NCI-H2029 (cell line): ENCODE data around the gene ZNF536.
"Not testable (repeated sequence)": the region's sequence is repeated elsewhere in the genome, so short reads cannot be mapped to it uniquely, and the experiment has no call there.

Source experiments
- DNase-seq: peaks from one replicate; lab custom pipeline; 2025; lab: John Stamatoyannopoulos, UW

ZNF536 gene

DNA sequence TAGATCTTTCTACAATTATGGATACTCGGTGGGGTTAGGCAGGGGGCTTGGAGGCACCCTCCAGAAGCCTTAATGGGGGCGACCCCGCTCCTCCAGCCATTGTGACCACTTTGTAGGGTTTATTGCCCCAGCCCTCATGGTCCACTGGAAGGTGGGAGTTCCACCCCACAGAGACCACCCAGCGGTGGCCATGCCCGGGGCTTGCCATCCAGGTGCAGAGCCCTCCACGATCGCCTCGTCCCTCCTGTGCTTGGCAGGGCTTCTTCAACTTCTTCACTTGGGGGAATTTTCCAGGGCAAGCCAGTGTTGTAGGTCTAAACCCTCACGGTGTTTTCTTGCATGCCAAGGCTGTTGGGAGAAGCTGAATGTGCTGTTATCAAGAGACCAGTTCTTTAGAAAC, 16.1 kb downstream of the ZNF536 start:
- no peak for DNase-seq

DNA sequence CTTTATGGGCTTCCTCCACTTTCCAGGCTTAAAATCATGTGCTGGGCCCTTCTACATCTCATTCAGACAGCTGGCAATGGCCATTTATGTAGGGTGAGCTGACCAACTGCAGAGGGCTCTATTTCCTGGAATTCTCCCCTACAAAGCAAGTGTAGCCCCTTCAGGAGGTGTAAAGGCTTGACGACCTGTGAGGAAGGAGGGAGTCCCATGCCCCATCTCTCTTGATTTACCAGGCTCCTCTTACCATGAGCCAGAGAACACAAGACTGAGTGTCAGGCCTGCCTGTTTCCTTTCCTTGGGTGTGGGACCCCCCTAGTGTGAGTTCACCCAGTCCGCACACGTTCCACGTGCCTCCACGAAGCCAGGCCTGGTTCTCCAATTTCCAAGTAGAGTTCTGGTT, 16.6 kb downstream of the ZNF536 start:
- DNase-seq = no peak

DNA sequence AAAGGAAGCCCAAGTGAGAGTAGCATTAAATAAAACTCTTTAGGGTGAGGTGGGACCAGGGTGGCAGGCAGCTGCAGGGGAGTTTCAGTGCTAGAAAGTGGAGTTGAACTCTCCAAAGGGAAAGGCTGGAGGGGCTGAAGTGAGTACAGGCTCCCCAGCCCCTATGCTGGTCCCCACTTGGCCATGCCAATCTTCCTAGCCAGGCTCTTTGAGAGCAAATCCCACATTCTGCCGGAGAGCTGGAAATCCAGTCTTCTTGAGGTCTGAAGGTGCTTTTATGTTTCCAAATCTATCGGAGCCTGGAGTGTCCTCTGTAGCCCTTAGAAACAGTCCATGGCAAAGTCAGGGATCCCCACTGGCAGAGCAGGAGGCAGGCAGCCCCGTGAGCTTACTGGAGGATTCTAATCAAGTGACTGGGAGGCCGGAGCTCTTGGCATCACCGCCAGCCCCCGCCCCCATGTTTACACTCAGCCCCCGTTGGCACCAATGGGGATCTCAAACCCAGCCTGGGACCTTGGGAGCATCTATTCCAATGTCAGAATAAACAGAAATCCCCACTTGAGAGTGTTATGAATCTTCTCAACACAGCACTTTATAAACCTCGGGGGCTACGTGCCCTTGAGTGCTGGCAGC, 18.3 kb downstream of the ZNF536 start:
- no peak for DNase-seq

DNA sequence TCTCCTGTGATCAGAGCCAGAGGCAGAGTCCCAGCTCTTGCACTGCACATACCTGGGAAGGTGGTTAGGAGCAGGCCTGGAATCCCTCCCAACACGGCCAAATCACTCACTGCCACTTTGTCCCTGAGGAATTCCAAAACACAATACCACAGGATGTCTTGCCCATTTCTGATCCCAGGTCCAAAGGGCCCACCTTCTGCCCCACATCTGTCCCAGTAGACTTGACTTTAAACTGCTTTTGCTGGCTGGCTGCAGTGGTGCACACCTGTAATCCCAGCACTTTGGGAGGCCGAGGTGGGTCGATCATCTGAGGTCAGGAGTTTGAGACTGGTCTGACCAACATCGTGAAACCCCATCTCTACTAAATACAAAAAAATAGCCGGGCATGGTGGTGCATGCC, 18.9 kb downstream of the ZNF536 start:
- no peak for DNase-seq

DNA sequence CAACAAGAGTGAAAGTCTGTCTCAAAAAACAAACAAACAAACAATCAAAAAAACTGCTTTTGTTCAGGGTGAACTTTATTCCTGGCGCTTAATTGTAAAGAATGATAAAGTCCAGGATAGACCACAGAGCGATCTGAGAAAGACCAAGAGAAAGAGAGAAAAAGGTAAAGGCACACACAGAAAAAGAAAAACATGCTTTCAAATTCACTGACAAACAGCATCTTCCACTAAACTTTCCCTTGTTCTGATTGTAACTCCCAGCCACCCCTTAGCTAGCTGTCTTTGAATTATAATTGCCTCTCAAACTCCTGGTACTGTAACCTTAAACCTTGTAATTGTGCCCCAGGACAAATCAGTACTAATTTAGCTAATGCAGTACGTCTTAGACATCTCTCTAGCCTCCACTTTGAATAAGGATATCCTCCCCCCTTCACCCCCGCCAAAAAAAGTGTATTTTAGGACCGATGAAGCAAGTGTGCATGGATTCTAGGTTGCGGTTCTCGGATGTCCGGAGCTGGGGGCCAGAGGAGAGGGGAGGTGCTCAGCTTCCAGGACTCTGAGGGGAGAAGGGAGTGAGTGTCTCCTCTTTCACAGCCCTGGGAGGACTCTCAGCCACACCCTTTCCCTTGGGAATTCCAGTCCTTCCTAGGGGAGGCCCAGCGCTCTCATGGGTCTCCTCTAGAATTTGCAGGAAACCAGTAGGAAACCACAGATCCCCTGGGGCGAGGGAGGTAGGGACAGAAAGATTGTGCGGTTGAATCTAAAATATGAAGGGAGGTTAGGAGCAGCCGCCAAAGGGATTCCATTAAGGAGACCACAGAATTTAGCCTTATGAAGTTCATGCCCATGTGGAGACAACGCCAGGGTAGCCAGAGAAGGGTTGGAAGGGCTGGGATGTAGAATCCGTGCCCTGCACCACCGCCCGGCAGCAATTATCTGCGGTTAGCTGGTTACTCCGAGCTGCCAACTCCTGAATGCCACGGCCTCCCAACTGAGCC, 19.7 kb downstream of the ZNF536 start:
- no peak for DNase-seq

DNA sequence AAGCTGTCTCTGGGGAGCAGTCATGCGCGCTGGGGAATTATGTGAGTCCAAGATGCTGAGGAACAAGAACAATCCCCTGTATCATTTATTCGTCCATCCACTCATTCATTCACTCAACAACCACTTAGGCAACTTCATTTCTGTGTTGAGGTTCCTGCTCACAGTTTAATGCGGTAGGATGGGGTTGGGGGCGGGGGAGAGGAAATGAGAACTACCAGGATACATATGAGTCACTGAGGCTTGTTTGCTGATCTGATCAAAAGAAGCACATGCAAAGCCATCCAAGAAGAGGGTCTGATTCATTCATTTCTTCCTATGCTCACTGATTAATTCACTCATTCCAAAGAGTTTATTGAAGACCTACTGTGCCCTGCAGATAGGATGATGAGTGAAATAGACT, 20.9 kb downstream of the ZNF536 start:
- DNase-seq = no peak

DNA sequence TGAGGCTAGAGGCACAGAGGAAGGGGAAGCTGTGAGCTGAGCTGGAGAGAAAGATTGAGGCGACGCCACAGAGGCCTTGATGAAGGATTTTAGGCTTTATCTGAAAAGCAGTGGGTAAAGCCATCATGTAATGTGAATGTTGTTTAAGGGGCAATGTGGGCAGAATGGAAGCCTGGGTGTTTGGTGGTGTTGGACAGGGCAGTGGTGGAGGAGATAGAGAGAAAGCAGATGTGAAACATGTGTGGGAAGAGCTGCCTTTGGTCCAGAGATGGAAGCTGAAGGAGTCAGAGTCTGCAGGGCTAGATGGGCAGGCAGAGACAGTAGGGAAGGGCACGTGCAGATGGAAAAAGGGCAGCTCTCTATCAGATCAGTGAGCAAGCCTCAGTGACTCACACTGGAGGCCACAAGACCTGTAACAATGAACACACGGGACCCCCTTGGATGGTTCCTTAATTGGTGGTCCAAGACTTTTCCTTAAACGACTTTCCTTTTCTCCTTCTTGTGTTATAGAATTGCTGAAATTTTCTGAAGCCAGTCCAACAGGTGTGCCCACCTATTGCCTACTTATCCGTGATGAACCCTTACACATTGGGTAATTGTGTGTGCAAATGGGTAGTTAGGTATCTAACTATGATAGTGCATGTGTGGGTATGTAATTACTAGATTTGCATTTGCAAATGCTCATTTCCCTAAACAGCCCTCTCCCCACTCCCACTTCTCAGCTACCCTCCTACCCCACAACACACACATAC, 21.7 kb downstream of the ZNF536 start:
- no peak for DNase-seq

DNA sequence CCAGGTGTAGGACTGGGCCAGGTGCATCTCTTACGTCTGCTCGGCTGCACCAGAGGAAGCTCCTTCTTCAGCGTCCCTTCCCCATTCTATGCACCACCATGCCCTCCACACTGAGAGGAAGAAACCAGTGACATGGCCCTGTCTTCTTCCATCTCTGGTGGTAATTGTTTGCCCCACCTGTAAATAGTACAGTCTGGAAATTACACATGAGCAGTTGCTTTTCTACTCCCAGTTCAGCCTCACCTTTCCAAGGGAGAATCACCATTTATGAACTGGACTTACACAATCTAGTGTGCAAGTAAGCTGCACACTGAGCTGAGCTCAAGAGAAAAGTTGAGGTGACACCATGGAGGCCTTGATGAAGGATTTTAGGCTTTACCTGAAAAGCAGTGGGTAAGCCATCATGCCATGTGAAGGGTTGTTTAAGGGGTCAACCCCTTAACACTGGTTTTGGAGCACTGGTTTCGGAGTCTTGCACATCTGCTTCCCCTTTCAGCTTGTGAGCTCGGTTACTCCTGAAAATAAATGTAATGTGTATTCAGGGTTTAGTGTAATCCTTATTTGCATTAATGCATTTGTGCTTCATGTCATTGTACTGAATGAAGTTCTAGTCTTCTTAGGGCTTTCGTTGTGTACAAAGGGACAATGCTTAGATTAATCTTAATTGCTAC, 22.4 kb downstream of the ZNF536 start:
- DNase-seq = no peak

DNA sequence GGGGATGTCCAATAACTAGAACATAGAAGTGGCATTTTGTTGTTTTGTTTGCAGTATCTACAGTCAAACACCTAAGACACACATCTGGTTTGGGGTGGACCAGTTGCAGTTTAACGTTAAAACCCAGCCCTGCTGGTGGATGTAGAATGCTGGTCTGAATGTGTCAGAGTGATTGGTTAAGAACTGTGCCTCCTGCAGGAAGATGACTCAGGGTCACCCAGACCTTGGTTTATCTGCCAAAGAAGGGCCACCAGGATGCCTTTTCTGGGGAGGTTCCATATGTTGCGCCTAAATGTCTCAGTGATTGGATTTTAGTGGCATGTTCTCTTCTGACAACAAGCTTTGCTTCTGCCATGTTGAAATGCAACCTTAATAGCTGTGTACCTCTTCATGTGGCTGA, 23.1 kb downstream of the ZNF536 start:
- no peak for DNase-seq

DNA sequence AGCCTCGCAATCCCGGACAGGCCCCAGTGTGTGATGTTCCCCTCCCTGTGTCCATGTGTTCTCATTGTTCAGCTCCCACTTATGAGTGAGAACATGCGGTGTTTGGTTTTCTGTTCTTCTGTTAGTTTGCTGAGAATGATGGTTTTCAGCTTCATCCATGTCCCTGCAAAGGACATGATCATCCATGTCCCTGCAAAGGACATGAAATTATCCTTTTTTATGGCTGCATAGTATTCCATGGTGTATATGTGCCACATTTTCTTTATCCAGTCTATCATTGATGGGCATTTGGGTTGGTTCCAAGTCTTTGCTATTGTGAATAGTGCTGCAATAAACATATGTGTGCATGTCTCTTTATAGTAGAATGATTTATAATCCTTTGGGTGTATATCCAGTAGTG, 26.4 kb downstream of the ZNF536 start:
- DNase-seq = not testable (repeated sequence)

DNA sequence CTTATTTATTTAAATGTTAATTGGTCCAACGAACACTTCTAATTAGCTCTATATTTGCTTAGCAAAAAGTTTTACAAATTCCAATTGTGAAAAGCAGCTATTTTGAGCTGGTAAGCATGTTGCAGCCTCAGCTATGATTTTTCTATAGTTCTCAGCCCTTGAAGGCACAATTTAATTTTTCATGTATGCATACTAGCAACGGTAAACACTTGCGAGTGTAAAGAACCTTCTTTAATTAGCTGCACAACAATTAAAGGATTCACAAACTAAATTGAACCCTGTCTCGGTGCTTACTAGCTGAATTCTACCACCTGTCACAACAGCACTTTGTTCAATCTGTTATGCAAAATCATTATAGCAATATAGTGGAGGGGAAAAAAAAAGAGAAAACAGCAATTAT, 29.8 kb downstream of the ZNF536 start:
- no peak for DNase-seq

DNA sequence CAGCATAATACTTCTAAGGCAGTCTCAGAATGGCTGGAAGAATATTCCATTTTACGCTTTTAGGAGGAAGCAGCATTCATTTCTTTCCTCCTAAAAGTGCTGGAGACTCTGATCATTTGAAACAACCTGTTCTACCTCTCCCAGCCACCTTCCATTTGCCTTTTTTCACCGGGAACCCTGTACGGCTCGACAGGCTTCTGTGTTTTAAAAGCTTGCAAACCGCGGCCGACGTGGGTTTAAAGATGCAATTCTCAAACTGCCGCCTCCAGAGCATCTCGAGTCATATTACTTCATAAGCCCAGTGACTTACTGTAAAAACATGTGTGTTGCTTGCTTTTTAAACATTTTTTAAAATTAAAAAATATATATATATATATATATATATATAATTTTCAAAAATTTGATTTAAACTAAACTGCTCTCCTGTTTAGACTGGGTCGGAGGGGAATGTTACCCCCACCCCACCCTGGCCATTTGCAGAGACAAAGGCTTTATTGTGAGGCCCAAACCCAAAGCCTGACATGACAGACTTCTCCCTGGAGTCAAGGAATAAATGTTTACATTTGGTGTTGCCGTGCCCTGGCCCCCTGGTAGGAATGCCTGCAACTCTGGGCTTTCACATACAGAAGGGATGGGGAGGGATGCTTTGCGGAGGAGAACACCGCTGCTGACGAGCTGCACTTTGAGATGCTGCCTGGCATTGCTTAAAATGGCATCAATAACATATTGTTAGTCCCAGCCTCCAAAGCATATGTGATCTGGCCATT, 30.4 kb downstream of the ZNF536 start:
- DNase-seq = no peak

DNA sequence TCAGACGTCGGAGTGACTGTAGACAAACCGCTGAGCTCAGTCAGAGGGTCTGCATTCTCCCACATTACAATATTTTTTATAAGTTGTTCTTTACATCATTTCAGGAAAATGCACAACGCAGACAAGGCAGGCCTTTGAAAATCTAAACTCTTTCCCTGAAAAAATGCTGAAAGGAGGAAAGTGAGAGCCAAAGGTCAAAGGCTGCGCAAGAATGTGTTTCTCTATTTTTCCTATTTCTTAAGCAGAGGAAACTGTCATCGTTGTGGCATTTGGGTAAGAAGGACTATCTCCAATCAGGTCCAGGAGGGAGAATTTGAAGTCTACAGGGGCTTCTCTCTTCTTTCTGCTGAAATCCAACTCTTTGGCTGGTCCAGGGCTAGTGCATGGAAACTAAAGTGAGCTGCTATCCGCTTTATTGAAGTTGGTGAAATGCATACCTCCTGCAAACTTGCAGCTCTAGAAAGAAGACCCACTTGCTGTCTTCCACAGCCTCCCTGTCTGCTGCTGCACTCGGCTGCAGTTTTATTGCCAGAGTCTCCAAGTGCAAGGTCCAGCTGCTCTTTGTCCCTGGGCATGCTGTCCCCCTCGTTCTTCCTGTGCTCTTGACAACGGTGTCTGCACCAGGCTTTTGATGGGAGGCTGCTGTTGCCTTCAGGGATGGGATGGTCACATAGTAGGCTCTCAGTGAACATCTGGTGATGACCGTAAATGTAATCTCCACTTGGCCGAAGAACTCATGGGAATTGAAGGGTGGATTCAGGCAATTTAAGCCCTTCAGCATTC, 31.2 kb downstream of the ZNF536 start:
- no peak for DNase-seq

DNA sequence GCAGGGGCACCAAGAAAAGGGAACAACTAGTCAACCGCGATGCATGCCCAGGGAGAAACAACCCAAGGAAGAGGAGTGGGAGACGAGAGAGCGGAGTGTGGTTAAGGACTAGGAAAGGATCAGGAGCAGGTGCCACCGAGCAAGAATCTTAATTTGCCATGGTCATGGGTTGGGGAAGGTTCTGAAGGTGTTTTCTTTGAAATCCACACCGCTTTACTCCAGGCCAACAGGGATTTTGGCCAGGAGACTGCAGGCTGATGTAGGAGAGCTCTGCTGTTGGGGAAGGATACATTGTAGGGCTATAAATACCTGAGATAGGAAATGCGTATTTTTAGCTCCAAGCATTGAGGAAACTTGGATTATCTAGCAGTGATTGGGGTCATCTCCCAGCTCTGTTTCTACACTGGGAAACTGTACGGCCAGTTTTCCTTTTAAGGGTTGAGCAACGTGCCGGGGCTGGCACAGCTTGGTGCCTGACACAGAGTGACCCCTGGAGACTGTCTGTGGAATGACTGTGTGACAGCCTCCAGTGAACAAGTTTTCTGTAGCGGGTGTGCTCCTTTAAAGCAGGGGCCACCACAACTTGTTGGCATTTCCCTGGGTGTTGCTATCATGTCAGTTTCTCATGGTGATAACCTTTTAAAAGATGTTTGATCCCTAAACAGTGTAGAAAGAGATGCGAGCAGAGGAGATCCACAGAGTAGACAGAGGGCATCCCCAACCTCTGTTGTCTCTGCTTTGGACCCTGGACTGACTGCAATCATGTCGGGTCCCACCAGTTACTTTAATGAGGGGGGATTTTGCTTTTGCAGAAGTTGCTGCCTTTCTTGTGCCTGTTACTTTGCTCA, 34.3 kb downstream of the ZNF536 start:
- no peak for DNase-seq

DNA sequence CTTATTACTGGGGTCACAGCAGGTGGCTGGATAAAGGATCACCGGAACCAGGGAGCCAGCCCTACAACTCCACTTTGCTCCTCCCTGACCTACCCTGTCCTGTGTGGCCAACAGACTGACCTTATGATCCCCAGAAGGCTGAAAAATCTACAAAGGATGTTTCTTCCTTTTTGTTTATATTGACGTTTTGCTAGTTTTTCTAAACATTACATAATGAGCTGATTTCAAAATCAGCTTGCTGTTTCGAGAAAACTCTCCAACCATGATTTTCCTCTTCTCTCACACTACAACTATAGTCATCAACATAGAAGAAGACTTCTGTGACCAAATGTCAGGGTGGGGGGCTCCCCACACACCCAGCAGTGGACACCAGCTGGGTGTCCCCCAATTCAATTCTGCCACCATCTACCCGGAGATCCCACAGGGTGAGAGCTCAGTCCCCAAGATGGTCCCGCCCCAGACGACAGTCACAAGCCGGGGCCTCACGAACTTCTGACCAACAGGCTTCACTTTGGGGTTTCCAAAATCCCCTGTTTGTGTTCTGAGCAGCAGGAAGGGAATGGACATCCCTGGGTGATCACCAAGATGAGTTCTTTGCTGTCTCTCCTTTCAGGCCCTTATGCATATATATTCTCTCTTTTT, 35.0 kb downstream of the ZNF536 start:
- DNase-seq = no peak

DNA sequence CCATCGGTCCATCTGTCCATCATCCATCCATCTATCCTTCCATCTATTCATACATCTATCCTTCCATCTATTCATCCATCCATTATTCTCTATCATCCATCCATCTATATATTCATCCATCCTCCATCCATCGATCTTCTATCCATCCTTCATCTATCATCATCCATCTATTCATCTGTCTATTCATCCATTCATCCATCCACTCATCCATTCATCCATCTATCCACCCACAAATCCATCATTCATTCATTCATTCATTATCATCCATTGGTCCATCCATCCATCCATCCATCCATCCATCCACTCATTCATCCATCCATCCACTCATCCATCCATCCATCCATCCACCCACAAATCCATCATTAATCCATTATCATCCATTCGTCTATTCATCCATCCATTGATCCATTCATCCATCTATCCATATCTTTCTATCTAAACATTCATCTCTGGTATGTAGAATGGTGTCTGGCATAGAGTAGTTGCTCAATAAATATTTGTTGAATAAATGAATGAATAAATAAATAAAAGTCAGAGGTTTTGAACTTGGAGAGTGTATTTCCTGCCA, 36.6 kb downstream of the ZNF536 start:
- no peak for DNase-seq

DNA sequence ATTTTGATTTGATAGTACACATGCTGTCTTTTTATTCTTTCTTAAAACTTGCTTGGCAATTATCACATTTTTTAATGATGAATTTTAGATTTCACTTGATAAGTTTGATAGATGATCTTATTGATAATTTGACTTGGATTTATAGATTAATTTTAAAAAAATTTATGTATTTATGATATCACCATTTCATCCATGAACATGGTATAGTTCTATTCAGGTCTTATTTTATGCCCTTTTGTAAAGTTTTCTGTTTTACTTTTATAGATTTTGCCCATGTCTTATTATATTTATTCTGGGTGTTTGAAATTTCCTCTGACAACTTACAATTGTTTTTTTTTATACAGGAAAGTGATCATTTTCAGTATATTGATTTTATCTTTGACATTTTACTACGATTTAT, 39.5 kb downstream of the ZNF536 start:
- DNase-seq = no peak

DNA sequence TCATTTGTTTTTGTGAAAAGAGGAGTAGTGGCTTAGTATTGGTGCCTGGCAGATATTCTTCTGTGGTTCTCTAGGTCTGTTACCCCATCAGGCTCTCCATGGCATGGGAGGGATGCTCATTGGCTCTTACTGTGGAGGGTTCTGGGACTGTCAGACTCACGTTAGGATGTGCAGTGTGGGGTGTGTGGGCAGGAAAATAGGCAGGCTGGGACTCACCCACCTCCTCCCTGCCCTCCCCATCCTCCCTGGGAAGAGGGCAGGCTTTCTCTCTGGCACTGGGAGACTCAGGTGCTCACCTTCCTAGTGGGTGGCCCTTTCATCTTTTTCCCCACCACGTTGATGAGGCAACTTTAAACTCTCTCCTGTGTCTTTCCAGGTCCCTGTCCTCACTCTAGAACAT, 44.2 kb downstream of the ZNF536 start:
- DNase-seq = no peak

DNA sequence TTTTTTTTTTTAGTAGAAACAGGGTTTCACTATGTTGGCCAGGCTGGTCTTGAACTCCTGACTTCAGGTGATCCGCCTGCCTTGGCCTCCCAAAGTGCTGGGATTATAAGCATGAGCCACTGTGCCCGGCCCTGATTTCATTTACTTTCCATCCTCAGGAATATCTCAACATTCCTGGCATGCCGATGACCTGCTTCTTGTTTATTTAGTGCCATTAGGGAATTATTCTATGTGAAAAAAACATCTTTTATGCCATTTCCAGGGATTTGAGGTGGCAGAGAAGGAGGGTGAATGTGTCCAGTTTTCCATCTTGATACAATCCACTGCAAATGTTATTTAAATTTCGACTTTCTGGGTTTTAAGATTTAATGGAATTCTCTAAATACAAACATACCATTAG, 45.0 kb downstream of the ZNF536 start:
- not testable (repeated sequence) for DNase-seq
